H9 (cell line): ENCODE results near the gene CHRNA9. TPM values are rescaled to one million over a fixed set of nuclear protein-coding genes. Genes with fewer than 3 reads are reported as not detected.

Experiments used
- DNase-seq: peaks from one replicate; pipeline ENCODE4 v3.0.0-alpha.2; 2017
- H2AFZ ChIP-seq: one replicate; pipeline ENCODE4 v1.6.1; 2013; ENCODE audit warnings: mild to moderate bottlenecking, low read length, control low read depth, moderate library complexity
- H2AK5ac ChIP-seq: 2 replicates; pipeline ENCODE4 v1.6.1; 2013; ENCODE audit warnings: low read length, control low read depth, mixed read lengths; ENCODE audit not compliant: insufficient read length
- H2BK120ac ChIP-seq: one replicate; pipeline ENCODE4 v1.6.1; 2013; ENCODE audit warnings: low read depth, mild to moderate bottlenecking, low read length, control low read depth, inconsistent platforms; ENCODE audit not compliant: poor library complexity, severe bottlenecking
- H2BK12ac ChIP-seq: 2 replicates; pipeline ENCODE4 v1.6.1; 2013; ENCODE audit warnings: low read length, control low read depth, mixed read lengths, low read depth; ENCODE audit not compliant: insufficient read length
- H2BK15ac ChIP-seq: 2 replicates; pipeline ENCODE4 v1.6.1; 2013; ENCODE audit warnings: low read depth, low read length, control low read depth
- H2BK20ac ChIP-seq: one replicate; pipeline ENCODE4 v1.6.1; 2013; ENCODE audit warnings: low read depth, mild to moderate bottlenecking, low read length, control low read depth, inconsistent platforms; ENCODE audit not compliant: poor library complexity, severe bottlenecking
- H2BK5ac ChIP-seq: 2 replicates; pipeline ENCODE4 v1.6.1; 2013; ENCODE audit warnings: low read length, control low read depth, mixed read lengths; ENCODE audit not compliant: insufficient read length
- H3K14ac ChIP-seq: 2 replicates; pipeline ENCODE4 v1.6.1; 2013; ENCODE audit warnings: low read length, control low read depth; ENCODE audit not compliant: insufficient read depth
- H3K18ac ChIP-seq: 2 replicates; pipeline ENCODE4 v1.6.1; 2013; ENCODE audit warnings: low read depth, mild to moderate bottlenecking, mixed read lengths, low read length, control low read depth; ENCODE audit not compliant: insufficient read length
- H3K23ac ChIP-seq: 2 replicates; pipeline ENCODE4 v1.6.1; 2013; ENCODE audit warnings: low read length, control low read depth, mixed read lengths, low read depth; ENCODE audit not compliant: insufficient read length
- H3K23me2 ChIP-seq: 2 replicates; pipeline ENCODE4 v1.6.1; 2013; ENCODE audit warnings: low read depth, mild to moderate bottlenecking, mixed read lengths, low read length, control low read depth; ENCODE audit not compliant: insufficient read length, poor library complexity, severe bottlenecking
- H3K27ac ChIP-seq: 2 replicates; pipeline ENCODE4 v1.5.1; 2013; ENCODE audit warnings: low read length, control low read depth, mixed read lengths, low read depth; ENCODE audit not compliant: insufficient read length
- H3K27me3 ChIP-seq: 2 replicates; pipeline ENCODE4 v1.6.1; 2013; ENCODE audit warnings: low read length, control low read depth, inconsistent platforms; ENCODE audit not compliant: insufficient read depth
- H3K4ac ChIP-seq: 2 replicates; pipeline ENCODE4 v1.6.1; 2013; ENCODE audit warnings: low read depth, mild to moderate bottlenecking, control low read depth, inconsistent platforms, low read length, moderate library complexity
- H3K4me1 ChIP-seq: 2 replicates; pipeline ENCODE4 v1.6.1; 2013; ENCODE audit warnings: low read length, control low read depth, inconsistent platforms; ENCODE audit not compliant: insufficient read depth
- H3K4me2 ChIP-seq: 2 replicates; pipeline ENCODE4 v1.6.1; 2013; ENCODE audit warnings: low read length, control low read depth, mixed read lengths; ENCODE audit not compliant: insufficient read length, insufficient read depth
- H3K56ac ChIP-seq: 2 replicates; pipeline ENCODE4 v1.6.1; 2013; ENCODE audit warnings: low read depth, mild to moderate bottlenecking, mixed read lengths, low read length, control low read depth; ENCODE audit not compliant: insufficient read length
- H3K79me1 ChIP-seq: 2 replicates; pipeline ENCODE4 v1.6.1; 2013; ENCODE audit warnings: low read depth, mild to moderate bottlenecking, moderate library complexity, low read length, control low read depth, inconsistent platforms; ENCODE audit not compliant: insufficient read depth, poor library complexity, severe bottlenecking
- H3K79me2 ChIP-seq: 2 replicates; pipeline ENCODE4 v1.6.1; 2013; ENCODE audit warnings: low read length, control low read depth, inconsistent platforms; ENCODE audit not compliant: insufficient read depth
- H3K9ac ChIP-seq: 2 replicates; pipeline ENCODE4 v1.6.1; 2013; ENCODE audit warnings: low read length, control low read depth, mixed read lengths; ENCODE audit not compliant: insufficient read length; ENCODE audit errors: extremely low read depth
- H3K9me3 ChIP-seq: one replicate; pipeline ENCODE4 v1.6.1; 2013; ENCODE audit warnings: low read depth, low read length, inconsistent platforms; ENCODE audit not compliant: control insufficient read depth
- H3T11ph ChIP-seq: one replicate; pipeline ENCODE4 v1.6.1; 2013; ENCODE audit warnings: mild to moderate bottlenecking, low read length, control low read depth, inconsistent platforms
- H4K20me1 ChIP-seq: one replicate; pipeline ENCODE4 v1.6.1; 2013; ENCODE audit not compliant: control insufficient read depth, insufficient read length, insufficient read depth
- H4K5ac ChIP-seq: 2 replicates; pipeline ENCODE4 v1.6.1; 2013; ENCODE audit warnings: low read depth, mild to moderate bottlenecking, mixed read lengths, low read length, control low read depth; ENCODE audit not compliant: insufficient read length
- H4K8ac ChIP-seq: replicated peaks from 2 replicates; pipeline ENCODE4 v1.6.1; 2013; ENCODE audit warnings: low read length, control low read depth, mixed read lengths, low read depth; ENCODE audit not compliant: insufficient read length
- H4K91ac ChIP-seq: 2 replicates; pipeline ENCODE4 v1.6.1; 2013; ENCODE audit warnings: low read depth, mild to moderate bottlenecking, moderate library complexity, mixed read lengths, low read length, control low read depth; ENCODE audit not compliant: insufficient read length
- H3K27ac Mint-ChIP-seq, 3 experiments: 2 replicates in 2 of 3; 3 replicates in 1 of 3; pipeline ENCODE4 v1.8.0; 2020 to 2021; ENCODE audit warnings: mixed read lengths in 3 of 3, mild to moderate bottlenecking in 1 of 3, moderate library complexity in 1 of 3
- H3K27me3 Mint-ChIP-seq: 2 replicates; pipeline ENCODE4 v1.8.0; 2021; ENCODE audit warnings: low read depth, mild to moderate bottlenecking, moderate library complexity, mixed read lengths
- H3K36me3 Mint-ChIP-seq, 3 experiments: 2 replicates in 2 of 3; 3 replicates in 1 of 3; pipeline ENCODE4 v1.8.0; 2020 to 2021; ENCODE audit warnings: low read depth in 3 of 3, mixed read lengths in 3 of 3; ENCODE audit not compliant: insufficient read depth in 1 of 3
- H3K4me1 Mint-ChIP-seq, 2 experiments: 2 replicates each; pipeline ENCODE4 v1.8.0; 2020; ENCODE audit warnings: mixed read lengths in 2 of 2
- H3K4me3 Mint-ChIP-seq, 2 experiments: 2 replicates in 1 of 2; 3 replicates in 1 of 2; pipeline ENCODE4 v1.8.0; 2020 to 2021; ENCODE audit warnings: mild to moderate bottlenecking in 2 of 2, mixed read lengths in 2 of 2, moderate library complexity in 1 of 2
- H3K9me3 Mint-ChIP-seq, 2 experiments: 2 replicates in 1 of 2; 3 replicates in 1 of 2; pipeline ENCODE4 v1.8.0; 2020; ENCODE audit warnings: mild to moderate bottlenecking in 2 of 2, mixed read lengths in 2 of 2, moderate library complexity in 1 of 2
- CTCF ChIP-seq: fragments of 200-600 bp; sonication (generic); conservative IDR thresholded peaks from 3 replicates; pipeline ENCODE4 v1.8.0; 2021; ENCODE audit warnings: antibody characterized with exemption, mild to moderate bottlenecking
- WGBS: extraction: QIAGEN DNeasy Blood & Tissue Kit; methylation state at CpG from one replicate; pipeline ENCODE4 v1.1.7; 2013; ENCODE audit warnings: missing lambda C conversion rate, low lambda C conversion rate, mixed read lengths; ENCODE audit not compliant: insufficient read length; ENCODE audit errors: extremely low coverage; 5-methylcytosine and 5-hydroxymethylcytosine counted together
- total RNA-seq: library from RNA; stranded (reverse); gene quantifications from 2 replicates; pipeline ENCODE4 v1.2.1, GENCODE V29; 2021

CHRNA9 gene
- total RNA-seq, 1 experiment from 2014 or later: 1.2 TPM

GRCh38 chr4:40399578-40399977 is 64.4 kb downstream of the CHRNA9 start:
- H2AFZ ChIP-seq: no peak overlapping the region
- H3K4ac ChIP-seq: no peak overlapping the region
- H4K91ac ChIP-seq: no peak overlapping the region
- no peak overlapping the region for H3T11ph ChIP-seq
- no peaks in the 10 kb centered on the region for H3K9me3 ChIP-seq
- no peaks in the 10 kb centered on the region; the same call in 1 of the 2 replicates for H3K27me3 Mint-ChIP-seq
- no peaks in the 10 kb centered on the region for H3K9me3 Mint-ChIP-seq
- H3K4me3 Mint-ChIP-seq: no peak overlapping the region
- no peak overlapping the region for H2BK12ac ChIP-seq
- no peak overlapping the region for H4K5ac ChIP-seq
- no peak overlapping the region for H3K14ac ChIP-seq
- no peak overlapping the region for H2BK120ac ChIP-seq
- H2BK15ac ChIP-seq: no peak overlapping the region
- H4K20me1 ChIP-seq: no peaks in the 10 kb centered on the region
- H3K27ac Mint-ChIP-seq: peak overlapping the region in 1 of 3 experiments; percentile 32; a peak in 1 of 7 replicates
- no peak overlapping the region for H3K4me2 ChIP-seq
- no peak for TF ChIP-seq CTCF
- no peaks in the 10 kb centered on the region for H3K79me1 ChIP-seq
- H3K27me3 ChIP-seq: no peaks in the 10 kb centered on the region
- H3K9ac ChIP-seq: no peak overlapping the region
- peaks cover 22 to 32% of the 10 kb centered on the region in 2 experiments for H3K4me1 Mint-ChIP-seq
- no peak overlapping the region for H3K56ac ChIP-seq
- H3K4me1 ChIP-seq: peaks cover 6% of the 10 kb centered on the region
- H3K27ac ChIP-seq: no peak overlapping the region
- H3K36me3 Mint-ChIP-seq: no peaks in the 10 kb centered on the region
- DNase-seq: no peak
- H2BK5ac ChIP-seq: no peak overlapping the region
- H2AK5ac ChIP-seq: no peak overlapping the region
- no peaks in the 10 kb centered on the region for H3K79me2 ChIP-seq
- H3K23ac ChIP-seq: no peak overlapping the region
- no peak overlapping the region for H4K8ac ChIP-seq
- H2BK20ac ChIP-seq: no peak overlapping the region
- H3K18ac ChIP-seq: no peak overlapping the region
- WGBS: no CpG with 5 or more reads among the region's 3 CpGs
- H3K23me2 ChIP-seq: no peaks in the 10 kb centered on the region
